ENCODE results near the gene RPS15.

The RPS15 gene

DNA sequence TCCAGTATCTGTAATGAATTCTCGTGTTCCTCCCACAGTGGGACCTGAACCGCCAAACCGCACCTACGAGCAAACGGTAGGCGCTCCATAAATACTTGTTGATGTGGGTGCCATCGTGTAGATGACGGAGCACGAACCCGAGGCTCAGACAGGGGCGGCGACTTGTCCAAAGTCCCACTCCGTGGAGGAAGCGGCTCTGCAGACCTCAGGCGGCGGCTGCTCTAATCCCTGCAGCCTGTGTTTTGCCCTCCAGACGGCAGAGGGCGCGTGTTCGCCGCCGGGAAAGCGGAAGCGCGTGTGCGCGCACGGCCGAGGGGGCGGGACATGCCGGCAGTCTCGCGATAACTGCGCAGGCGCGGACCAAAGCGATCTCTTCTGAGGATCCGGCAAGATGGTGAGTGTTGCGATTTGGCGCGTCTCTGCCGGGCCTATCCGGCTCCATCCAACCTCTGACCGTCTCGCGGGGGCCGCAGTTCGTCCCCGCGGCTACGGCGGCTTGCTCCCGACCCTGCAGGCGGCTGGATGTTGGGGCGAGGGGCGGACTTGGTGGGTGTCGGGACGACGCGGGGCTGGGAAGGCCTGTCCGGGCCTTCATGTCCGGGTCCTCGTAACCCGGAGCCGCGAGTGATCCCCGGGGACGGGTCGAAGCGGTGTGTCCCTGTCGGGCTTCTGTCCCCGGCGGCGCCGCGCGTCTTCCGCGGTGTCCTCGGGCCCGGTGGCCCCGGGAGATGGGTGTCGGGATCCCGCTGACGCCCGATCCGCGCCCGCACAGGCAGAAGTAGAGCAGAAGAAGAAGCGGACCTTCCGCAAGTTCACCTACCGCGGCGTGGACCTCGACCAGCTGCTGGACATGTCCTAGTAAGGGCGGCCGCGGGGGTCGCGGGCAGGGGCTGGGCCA lies at the start of gene RPS15:
Gene RPS15 (plus strand): TSS at position 362 of the 898 bp plus-strand sequence. CDS start 30 bp downstream, at position 392.
- peak; percentile 97 for DNase-seq (ENCODE audit: low spot score)

DNA sequence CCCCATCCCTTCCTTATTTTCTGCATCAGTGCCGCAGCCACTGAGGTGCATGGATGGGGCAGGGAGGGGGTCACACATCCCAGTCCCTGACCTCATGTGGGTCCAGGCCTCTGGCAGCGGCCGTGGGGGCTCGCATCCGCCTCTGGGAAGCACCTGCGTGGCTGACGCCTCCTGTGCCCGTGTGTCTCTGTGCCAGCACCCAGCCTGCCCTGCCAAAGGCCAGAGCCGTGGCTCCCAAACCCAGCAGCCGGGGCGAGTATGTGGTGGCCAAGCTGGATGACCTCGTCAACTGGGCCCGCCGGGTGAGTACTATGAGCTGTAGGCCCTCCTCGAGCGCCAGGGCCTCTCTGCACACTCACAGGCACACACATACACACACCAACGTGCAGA lies 49.6 kb upstream of the RPS15 start:
- DNase-seq (ENCODE audit: low spot score): no peak

DNA sequence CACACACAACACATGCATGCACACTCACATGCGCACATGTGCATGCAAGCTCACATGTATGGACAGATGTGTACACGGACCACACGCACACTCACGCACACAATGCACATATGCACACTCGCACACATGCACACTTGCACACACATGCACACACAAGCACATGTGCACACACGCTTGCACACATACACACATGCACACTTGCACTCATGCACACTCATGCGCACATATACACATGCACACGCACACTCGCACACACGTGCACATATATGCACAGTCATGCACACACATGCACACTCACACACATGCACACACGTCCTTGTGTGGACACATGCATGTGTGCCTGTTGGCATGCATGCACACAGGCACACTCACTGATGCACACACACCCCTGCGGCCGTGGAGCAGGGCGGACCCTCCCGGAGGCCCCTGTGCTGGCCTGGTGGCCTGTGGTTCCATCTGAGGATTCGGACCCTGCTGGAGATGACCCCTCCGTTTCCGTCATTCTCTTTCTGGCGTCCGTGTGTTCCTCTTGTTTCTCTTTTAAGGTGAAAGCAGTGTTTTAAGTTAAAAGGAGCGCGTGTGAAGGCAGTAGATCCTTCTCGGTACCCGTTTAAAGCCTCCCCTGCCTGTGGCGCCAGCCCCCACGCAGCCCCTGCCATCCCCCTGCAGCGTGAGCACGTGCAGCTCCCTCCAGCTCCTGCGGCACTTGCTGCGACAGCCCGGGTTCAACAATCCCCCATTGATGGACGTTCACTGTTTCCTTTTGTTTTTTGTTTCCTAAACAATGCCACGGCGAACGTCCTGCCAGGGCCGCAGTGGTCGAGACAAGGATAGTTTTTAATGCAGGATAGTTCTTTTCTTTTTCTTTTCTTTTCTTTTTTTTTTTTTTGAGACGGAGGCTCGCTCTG lies 48.9 kb upstream of the RPS15 start:
- DNase-seq (ENCODE audit: low spot score): no peak

DNA sequence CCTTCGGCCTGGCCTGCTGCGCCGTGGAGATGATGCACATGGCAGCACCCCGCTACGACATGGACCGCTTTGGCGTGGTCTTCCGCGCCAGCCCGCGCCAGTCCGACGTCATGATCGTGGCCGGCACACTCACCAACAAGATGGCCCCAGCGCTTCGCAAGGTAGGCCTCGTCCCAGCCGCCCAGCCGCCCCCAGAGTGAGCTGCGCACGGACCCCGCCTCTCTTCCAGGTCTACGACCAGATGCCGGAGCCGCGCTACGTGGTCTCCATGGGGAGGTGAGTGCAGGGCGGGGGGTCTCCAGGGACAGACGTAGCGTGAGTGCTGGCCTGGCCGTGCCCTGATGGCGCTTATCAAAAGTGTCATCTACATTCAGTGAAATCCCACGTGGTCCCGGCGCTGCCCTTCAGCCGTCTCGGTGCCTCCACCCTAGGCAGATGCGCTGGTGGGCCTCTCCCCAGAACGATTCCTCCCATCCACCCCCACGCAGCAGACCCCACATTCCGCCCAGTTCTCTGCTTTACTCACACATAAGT lies 47.2 kb upstream of the RPS15 start:
- no peak for DNase-seq (ENCODE audit: low spot score)

DNA sequence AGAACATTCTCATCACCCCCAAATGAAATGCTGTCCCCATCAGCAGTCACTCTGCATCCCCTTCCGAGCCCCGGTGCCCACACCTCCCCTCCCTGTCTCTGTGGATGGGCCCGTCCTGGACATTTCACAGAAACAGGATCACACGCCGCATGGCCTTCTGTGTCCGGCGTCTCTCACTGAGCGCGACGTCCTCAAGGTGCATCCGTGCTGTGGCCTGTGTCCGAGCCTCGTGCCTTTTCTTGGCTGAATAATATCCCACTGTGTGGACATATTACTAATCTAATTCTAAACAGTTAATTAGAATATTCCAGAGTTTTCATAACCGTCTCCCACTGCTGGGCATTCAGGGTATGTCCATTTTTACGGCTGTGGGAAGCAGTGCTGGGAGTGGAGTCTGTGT lies 45.8 kb upstream of the RPS15 start:
- DNase-seq (ENCODE audit: low spot score): no peak

DNA sequence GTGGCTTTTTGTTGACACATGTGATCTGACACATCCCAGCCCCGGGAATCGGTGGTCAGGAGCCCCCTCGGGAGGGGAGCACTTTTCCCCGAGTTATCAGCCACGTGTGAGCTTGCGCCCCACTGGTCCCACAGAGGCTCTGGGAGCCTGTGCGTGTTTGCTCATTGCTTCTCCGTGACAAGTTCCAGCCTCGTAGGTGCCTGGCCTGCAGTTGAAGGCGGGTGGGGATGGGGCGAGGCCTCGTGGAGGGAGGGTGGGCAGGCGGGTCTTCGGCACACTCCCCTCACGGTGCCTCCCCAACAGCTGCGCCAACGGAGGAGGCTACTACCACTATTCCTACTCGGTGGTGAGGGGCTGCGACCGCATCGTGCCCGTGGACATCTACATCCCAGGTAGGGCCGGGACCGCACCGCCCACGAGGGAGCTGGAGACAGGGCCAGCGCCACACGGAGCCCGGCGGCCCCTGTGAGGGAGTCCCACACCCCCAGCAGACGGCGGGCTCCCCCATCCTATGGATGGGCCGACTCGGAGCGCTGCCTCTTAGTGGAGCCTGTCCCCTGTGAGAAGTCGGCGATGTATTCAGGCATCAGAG lies 45.2 kb upstream of the RPS15 start:
- DNase-seq (ENCODE audit: low spot score): no peak

DNA sequence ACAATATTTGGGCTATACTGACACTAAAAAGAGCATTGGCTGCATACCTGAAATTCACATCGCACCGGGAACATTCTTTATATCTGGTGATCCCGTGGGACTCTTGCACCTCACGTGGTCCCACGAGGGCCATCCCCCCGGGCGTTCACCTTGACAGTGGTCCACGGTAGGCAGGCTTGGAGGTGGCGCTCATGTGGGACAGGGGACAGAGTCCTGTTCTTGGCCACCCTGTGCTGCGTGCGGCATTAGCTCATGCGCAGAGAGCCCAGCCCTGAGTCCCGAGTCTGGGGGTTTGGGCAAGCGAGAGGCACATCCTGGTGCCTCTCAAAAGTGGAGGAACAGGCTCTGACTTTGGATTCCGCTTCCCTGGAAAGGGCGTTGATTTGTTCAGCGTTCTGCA lies 44.4 kb upstream of the RPS15 start:
- DNase-seq (ENCODE audit: low spot score): no peak

DNA sequence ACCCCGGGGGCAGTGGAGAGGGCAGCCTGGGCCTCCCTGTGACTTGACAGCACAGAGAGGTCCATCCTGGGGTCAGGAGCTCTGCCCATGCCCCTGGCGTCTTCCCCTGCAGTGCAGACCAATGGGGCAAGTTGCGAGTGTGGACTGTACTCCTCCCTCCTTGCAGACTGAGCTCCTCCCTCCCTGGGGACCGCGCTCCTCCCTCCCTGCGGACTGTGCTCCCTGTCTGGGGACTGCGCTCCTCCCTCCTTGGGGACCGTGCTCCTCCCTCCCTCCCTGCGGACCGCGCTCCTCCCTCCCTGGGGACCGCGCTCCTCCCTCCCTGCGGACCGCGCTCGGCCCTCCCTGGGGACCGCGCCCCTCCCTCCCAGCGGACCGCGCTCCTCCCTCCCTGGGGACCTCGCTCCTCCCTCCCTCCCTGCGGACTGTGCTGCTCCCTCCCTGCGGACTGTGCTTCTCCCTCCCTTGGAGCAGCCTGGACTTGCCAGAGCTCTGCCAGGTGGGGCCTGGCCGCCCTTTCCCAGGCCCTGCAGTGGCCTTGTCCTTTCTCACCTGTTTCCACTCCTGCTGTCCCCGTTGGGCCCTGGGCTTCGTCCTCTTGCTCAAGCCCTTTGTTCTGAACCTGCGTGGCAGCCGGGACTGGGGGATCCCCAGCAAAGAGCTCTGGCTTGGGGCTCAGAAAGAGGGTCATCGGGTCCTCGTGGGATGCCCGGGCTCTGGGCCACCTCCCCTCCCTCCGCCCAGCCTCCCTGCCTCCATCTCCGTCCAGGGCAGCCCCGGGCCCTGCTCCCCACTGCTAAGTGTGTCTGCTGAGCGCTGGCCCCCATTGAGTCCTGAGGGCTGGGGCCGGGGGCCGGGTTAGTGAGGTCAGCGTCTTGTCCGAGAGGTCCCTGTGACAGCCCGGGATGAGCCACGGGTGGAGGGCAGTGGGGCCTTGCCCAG lies 43.7 kb upstream of the RPS15 start:
- DNase-seq (ENCODE audit: low spot score): no peak

DNA sequence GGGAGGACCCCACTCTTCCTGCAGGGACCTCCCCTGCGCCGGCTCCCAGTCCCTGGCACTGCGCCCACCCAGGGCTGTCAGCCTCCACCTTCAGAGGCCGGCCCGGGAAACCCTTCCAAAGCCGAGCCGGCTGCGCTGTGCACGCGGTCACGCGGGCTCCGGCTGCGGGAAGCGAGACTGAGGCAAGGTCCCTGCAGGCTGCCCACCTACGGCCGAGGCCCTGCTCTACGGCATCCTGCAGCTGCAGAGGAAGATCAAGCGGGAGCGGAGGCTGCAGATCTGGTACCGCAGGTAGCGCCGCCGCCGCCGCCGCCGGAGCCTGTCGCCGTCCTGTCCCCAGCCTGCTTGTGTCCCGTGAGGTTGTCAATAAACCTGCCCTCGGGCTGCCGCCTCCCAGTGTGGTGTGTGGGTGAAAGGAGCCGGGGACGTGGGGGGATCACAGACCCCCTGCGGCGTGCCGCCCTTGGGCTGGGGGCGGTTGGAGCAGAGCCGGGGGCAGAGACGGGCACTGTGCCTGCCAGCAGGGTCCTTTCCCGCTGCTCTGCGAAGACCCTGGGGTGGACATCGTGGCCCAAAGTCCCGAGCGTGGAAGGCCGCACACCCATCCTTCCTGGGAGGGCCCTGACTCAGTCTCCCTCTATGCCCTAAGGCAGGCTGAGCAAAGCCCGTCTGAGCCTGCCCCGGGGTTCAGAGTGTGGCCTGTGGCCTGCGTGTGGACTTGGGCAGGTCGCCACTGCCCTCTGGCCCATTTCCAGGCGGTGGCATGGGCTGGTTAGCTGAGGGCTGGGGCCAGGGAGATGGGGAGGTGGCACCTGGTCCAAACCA lies 42.8 kb upstream of the RPS15 start:
- no peak for DNase-seq (ENCODE audit: low spot score)

DNA sequence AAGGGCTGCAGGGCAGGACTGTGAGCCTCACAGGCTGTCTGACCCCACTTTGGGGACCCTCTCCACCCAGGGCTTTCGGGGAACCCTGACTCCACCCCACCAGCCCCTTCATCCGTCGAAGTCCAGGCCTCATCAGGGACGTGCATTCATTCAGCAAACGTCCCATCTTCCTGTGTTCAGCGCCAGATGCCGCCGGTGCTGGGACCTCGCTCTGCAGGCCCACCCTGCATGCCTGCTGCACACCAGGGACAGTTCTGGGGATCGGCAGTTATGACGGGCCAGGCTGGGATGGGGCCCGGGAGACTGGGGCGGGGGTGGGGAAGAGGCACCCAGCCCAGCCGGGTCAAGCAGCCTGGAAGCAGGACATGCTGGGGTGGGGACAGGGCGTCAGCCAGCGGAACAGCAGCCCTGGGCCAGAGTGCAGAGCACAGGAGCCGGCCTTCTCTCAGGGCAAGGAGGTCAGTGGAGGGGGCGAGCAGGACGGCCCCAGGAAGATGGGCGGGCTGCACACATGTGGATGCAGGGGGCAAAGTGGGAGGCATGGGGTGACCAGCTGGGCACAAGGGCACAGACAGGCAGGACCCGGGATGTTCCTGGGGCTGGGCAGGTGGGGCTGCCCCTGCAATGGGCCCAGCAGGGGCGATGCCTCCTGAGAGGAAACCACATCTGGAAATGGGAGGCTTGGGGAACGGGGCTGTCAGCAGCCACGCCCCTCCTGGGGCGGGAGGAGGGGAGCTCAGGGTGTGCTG lies 42.0 kb upstream of the RPS15 start:
- DNase-seq (ENCODE audit: low spot score): no peak

DNA sequence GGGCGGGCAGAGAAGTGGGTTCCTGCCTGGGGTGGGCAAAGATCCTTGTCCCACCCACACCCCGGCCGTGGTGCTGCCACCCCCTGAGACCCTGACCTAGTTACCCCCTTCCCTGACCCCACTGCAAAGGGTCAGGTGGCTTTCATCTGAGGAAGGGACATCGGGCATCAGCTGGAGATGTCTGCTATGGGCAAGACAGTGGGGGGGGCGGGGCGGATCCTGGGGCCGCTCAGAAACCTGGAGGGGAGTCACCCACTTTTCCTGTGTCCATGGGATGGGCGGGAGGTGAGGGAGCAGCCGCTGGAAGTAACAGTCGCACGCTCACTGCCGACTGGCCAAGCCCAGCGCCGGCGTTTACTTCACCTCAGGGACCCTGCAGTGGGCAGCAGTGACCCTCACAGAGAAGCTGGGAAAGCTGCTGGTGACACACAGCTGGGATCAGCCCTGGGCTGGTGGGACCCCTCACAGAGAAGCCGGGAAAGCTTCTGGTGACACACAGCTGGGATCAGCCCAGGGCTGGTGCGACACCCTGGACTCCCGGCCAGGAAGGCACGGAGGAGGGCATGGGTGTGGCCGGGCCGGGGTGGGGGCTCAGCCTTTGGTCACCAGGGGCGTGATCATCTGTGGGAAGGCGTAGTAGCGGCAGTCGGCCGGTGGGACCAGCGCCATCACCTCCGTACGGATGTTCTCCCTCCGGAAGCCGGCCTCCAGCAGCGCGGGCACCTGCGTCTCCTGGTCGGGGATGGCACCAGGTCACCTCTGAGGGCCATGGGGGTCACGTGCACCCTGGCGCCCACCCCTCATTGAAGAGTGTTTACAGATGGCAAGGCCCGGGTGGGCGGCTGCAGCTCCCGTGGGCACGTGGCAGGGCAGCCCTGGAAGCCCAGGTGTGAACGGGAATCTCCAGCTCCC lies 41.2 kb upstream of the RPS15 start:
- no peak for DNase-seq (ENCODE audit: low spot score)

DNA sequence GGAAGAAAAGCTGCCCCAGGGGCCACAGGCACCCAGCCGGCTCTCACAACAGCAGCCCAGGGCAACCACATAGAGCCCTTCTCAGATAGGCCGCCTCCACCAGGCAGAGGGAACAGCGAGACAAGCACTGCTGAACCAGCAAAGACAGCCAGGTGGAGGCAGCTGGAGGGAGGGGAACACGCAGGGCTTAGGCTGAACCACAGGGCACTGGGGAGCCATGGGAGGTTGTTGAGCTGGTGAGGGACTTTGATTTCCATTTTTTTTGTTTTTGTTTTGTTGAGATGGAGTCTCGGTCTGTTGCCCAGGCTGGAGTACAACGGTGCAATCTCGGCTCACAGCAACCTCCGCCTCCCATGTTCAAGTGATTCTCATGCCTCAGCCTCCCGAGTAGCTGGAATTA lies 40.4 kb upstream of the RPS15 start:
- no peak for DNase-seq (ENCODE audit: low spot score)

DNA sequence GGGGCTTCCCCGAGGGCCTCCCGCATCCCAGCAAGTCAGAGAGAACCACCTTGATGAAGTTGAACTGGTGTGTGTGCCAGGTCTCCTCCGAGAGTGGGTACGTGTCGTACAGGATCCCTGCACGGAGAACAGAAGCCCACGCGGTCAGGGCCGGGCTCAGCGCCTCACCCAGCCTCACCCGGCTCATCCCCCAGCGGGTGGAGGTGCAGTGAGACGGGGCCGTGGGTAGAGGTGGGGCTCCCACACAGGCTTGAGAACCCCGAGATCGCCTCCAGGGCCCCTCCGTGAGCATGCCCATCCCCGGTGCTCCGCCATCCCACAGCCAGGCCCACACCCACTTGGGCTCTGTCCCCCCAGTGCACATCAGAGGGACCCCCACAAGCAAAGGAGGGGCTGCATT lies 39.1 kb upstream of the RPS15 start:
- no peak for DNase-seq (ENCODE audit: low spot score)

DNA sequence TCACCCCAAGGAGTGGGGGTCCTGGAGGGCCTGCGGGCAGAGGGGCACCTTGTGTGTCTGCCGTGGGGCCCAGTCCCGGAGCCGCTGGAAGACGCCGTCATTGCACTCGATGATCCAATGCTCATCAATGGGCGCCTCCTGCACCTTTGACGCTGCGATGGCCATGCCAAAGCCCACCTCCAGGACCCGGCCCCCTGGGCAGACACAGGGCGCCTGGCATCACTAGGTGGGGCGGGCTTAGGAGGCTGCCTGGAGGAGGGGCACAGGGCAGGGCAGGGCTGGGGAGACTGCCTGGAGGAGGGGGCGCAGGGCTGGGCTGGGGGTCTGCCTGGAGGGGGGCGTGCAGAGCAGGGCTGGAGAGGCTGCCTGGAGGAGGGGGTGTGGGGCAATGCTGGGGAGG lies 38.5 kb upstream of the RPS15 start:
- no peak for DNase-seq (ENCODE audit: low spot score)

DNA sequence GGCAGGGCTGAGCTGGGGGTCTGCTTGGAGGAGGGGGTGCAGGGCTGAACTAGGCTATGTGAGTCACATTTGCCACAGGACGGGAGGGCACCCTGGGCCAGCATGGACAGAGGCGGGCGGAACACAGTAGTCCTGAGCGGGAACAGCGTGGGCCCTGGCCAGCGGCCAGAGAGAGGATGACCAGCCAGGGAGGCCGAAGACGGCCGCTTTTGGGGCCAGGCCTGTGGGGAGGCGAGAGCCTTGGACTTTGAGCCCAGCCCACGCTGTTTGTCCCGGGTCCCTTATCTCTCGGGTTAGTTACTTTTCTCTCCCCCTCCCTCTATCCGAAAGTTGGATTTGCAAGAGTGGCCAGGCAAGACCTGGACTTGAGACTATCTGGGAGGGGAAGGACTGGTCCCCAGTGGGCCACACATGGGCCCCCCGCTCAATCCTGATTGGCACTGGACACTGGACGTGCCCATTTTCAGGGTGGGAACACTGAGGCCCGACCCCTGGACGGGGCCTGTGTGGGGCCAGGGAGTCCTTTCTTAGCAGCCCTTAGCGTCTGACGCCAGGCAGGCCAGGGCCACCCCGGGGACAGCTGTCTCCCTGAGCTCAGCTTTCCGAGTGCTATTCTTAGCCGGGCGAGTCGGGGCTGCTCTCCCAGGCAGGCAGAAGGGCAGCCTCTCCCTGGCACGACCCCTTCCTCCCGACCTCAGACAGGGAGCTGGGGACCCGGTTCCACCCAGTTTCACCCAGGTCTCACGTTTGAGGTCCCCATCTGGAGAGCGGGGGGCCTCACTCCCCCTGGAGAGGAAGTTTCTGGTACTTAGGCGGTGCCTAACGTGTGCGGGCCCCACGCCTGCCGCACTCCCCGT lies 37.7 kb upstream of the RPS15 start:
- no peak for DNase-seq (ENCODE audit: low spot score)

DNA sequence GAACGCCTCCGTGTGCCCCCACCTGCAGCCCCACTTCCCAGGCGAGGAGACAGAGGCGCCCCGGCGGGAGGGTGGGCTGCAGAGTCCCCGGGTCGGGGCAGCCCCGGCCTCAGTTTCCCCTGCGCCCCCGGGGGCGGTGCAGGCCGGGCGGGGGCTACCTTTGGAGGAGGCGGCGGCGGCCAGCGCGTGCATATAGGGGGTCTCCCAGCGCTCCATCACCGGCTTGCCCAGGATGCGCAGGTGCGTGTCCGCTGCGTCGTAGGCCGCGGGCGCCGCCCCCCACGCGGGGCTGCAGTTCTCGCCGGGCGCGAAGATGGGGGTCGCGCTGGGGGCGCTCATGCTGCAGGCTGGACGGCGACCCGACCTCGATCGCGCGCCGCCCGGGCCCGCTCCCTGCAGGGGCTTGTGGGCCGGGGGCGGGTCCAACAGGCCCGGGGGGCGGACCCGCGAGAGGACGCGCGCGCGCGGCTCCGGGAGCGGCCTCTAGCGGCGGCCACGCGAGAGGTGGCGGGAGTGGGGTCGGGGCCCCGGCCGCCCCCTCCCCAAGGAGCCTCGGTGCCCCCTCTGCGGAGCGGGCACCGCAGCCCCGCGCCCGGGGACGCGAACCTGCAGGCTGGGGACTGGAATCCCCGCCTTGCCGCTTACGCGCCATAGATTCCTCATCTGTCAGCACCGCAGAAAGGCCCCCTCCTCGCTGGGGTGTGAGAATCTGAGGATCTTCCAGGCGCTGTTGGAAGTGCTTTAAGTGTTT lies 36.9 kb upstream of the RPS15 start, which contains the start of gene GAMT:
Gene GAMT (minus strand): TSS at position 405 of the 751 bp plus-strand sequence. CDS start 66 bp downstream, at position 339.
- DNase-seq (ENCODE audit: low spot score): no peak

DNA sequence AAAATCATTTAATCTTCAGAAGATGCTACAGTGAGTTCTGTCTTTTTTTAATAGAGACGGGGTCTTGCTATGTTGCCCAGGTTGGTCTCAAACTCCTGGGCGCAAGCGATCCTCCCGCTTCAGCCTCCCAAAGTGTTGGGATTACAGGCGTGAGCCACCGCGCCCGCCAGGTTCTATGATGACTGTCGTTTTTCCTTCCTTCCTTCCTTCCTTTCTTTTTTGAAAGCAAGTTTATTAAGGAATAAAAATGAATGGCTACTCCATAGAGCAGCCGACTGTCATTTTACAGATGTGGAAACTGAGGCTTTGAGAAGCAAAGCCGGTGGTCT lies 36.3 kb upstream of the RPS15 start:
- no peak for DNase-seq (ENCODE audit: low spot score)

All from hematopoietic multipotent progenitor cell treated with erythropoietin and hydrocortisone succinate and interleukin-3 and kit ligand, for 17 days (in vitro differentiated cells).